OCI-LY7 (cell line): ENCODE data around the gene SNCB. TPM values are rescaled to one million over a fixed set of nuclear protein-coding genes. Genes with fewer than 3 reads are reported as not detected.

Source experiments
- BruUV-seq: library from RNA; stranded (reverse); fragments of 400-500 nt; replicated peaks from 2 replicates; lab custom pipeline; 2021; lab: Mats Ljungman, UMichigan
- CTCF ChIA-PET: fragments of 300-600 bp; sonication (Branson Sonifier 250); formaldehyde crosslinking; loops from one replicate; lab custom pipeline; 2022; ENCODE audit warnings: antibody characterized with exemption; ENCODE audit not compliant: unreplicated experiment; lab: Charles Lee
- POLR2A ChIA-PET: fragments of 300-600 bp; sonication (Branson Sonifier 250); formaldehyde crosslinking; loops from one replicate; lab custom pipeline; 2022; ENCODE audit warnings: antibody characterized with exemption; lab: Charles Lee
- DNase-seq: peaks from one replicate; pipeline ENCODE4 v3.0.0-alpha.2; 2015; ENCODE audit warnings: low spot score
- H2AFZ ChIP-seq: fragments of 200-600 bp; sonication (generic), shearing (Covaris generic); 2 replicates; pipeline ENCODE4 v1.6.1; 2014; ENCODE audit warnings: mild to moderate bottlenecking, antibody characterized with exemption, low read length, moderate library complexity
- H3K27ac ChIP-seq: fragments of 200-600 bp; sonication (generic); 2 replicates; pipeline ENCODE4 v1.5.1; 2014; ENCODE audit warnings: mixed run types, low read depth, mild to moderate bottlenecking, moderate library complexity, low read length, inconsistent platforms; ENCODE audit not compliant: poor library complexity, severe bottlenecking
- H3K36me3 ChIP-seq: fragments of 200-600 bp; sonication (generic); 2 replicates; pipeline ENCODE4 v1.6.1; 2014; ENCODE audit warnings: mild to moderate bottlenecking, antibody characterized with exemption, low read length, moderate library complexity, mixed read lengths; ENCODE audit not compliant: insufficient read depth
- H3K4me1 ChIP-seq: fragments of 200-600 bp; sonication (generic); 2 replicates; pipeline ENCODE4 v1.5.1; 2014; ENCODE audit warnings: mild to moderate bottlenecking, low read length; ENCODE audit not compliant: insufficient read depth, poor library complexity, severe bottlenecking
- H3K4me2 ChIP-seq: fragments of 200-600 bp; sonication (generic); 2 replicates; pipeline ENCODE4 v1.6.1; 2014; ENCODE audit warnings: mild to moderate bottlenecking, low read length
- H3K4me3 ChIP-seq: fragments of 200-600 bp; sonication (generic); 2 replicates; pipeline ENCODE4 v1.5.1; 2014; ENCODE audit warnings: mild to moderate bottlenecking, low read depth, low read length; ENCODE audit not compliant: poor library complexity, severe bottlenecking
- H3K79me2 ChIP-seq: fragments of 200-600 bp; sonication (generic); 2 replicates; pipeline ENCODE4 v1.6.1; 2016; ENCODE audit warnings: low read depth, mild to moderate bottlenecking, low read length, moderate library complexity, mixed read lengths; ENCODE audit not compliant: insufficient read depth
- H3K9me2 ChIP-seq: fragments of 200-600 bp; sonication (generic); 2 replicates; pipeline ENCODE4 v1.6.1; 2016; ENCODE audit warnings: mild to moderate bottlenecking, low read length, mixed read lengths; ENCODE audit not compliant: insufficient read depth
- H3K9me3 ChIP-seq: fragments of 200-600 bp; sonication (generic); 2 replicates; pipeline ENCODE4 v1.6.1; 2014; ENCODE audit warnings: mild to moderate bottlenecking, mixed run types, low read length, mixed read lengths
- H4K20me1 ChIP-seq: fragments of 200-600 bp; sonication (generic); 2 replicates; pipeline ENCODE4 v1.6.1; 2014; ENCODE audit warnings: mild to moderate bottlenecking, antibody characterized with exemption, low read length, moderate library complexity, mixed read lengths; ENCODE audit not compliant: insufficient read depth
- CTCF ChIP-seq: fragments of 200-600 bp; sonication (generic); conservative IDR thresholded peaks from 2 replicates; pipeline ENCODE4 v1.5.1; 2014; ENCODE audit warnings: mild to moderate bottlenecking, antibody characterized with exemption, low read length, moderate library complexity, mixed read lengths
- EZH2phosphoT487 ChIP-seq: fragments of 200-600 bp; sonication (generic); IDR thresholded peaks from 2 replicates; pipeline ENCODE4 v1.6.1; 2018; ENCODE audit warnings: low read depth, borderline replicate concordance, mild to moderate bottlenecking, mixed run types, antibody characterized with exemption, low read length, moderate library complexity, mixed read lengths
- intact Hi-C: fragments of 100-400 bp; cut with micrococcal nuclease; formaldehyde crosslinking; loops from one replicate; pipeline ENCODE4 v1.10.0; 2022; ENCODE audit not compliant: unreplicated experiment
- total RNA-seq, 2 experiments: library from RNA; depleted of rRNA in 1 of 2; stranded (reverse); fragments of >200 nt in 1 of 2; shearing (Covaris generic) in 1 of 2; gene quantifications; 2 replicates each; pipeline ENCODE4 v1.2.3, GENCODE V29; 2014 to 2022

Gene SNCB
- total RNA-seq, 2 experiments from 2014 or later, result 0.50 to 3.5 TPM

GRCh38 chr5:176643491-176644219, 13.3 kb upstream of the SNCB start:
- Histone ChIP-seq H3K36me3 (no peaks in the 10 kb centered on the region), H3K79me2 (no peaks in the 10 kb centered on the region), H4K20me1 (no peaks in the 10 kb centered on the region), H2AFZ (no peak overlapping the region), H3K4me2 (no peak overlapping the region), H3K4me3 (no peak overlapping the region), H3K27ac (no peak overlapping the region), H3K9me2 (no peaks in the 10 kb centered on the region), H3K4me1 (peaks cover 20% of the 10 kb centered on the region), H3K9me3 (no peaks in the 10 kb centered on the region)
- no peak for TF ChIP-seq CTCF
- TF ChIP-seq EZH2phosphoT487, result no peak
- POLR2A ChIA-PET, result interaction anchor here (0.8 to 0.9 kb wide), 2 partner anchors 11 to 13 kb away, joined by 3 to 4 read pairs; partner anchors contain the start of genes EIF4E1B and SNCB
- intact Hi-C loops, result no loop called here
- BruUV-seq, result no TSS peak
- CTCF ChIA-PET, result interaction anchor here (0.5 to 0.6 kb wide), 2 partner anchors 11 to 229 kb away, joined by 3 to 10 read pairs; no protein-coding TSS in a partner anchor
- DNase-seq, result no peak

- POLR2A ChIA-PET, result interaction anchor here (0.9 kb wide), 1 partner anchor 13 kb away, joined by 3 read pairs; the partner anchor contains the start of genes EIF4E1B and SNCB
- H4K20me1 ChIP-seq, result no peaks in the 10 kb centered on the region
- no peaks in the 10 kb centered on the region for H3K9me3 ChIP-seq
- H3K9me2 ChIP-seq, result no peaks in the 10 kb centered on the region
- H3K79me2 ChIP-seq, result no peaks in the 10 kb centered on the region
- TF ChIP-seq EZH2phosphoT487, result no peak
- TF ChIP-seq CTCF, result no peak
- no peak overlapping the region for H3K27ac ChIP-seq
- peaks cover 13% of the 10 kb centered on the region for H3K4me1 ChIP-seq
- intact Hi-C loops, result no loop called here
- H3K4me3 ChIP-seq, result no peak overlapping the region
- BruUV-seq, result no TSS peak
- DNase-seq, result no peak
- H2AFZ ChIP-seq, result no peak overlapping the region
- H3K36me3 ChIP-seq, result no peaks in the 10 kb centered on the region
- CTCF ChIA-PET, result interaction anchor here (0.5 kb wide), 1 partner anchor 230 kb away, joined by 3 read pairs; no protein-coding TSS in a partner anchor
- H3K4me2 ChIP-seq, result no peak overlapping the region
Measured at GRCh38 chr5:176642675-176643490, 12.5 kb upstream of the SNCB start.
